Measurements from ENCODE around the gene CFAP20DC.

DNA sequence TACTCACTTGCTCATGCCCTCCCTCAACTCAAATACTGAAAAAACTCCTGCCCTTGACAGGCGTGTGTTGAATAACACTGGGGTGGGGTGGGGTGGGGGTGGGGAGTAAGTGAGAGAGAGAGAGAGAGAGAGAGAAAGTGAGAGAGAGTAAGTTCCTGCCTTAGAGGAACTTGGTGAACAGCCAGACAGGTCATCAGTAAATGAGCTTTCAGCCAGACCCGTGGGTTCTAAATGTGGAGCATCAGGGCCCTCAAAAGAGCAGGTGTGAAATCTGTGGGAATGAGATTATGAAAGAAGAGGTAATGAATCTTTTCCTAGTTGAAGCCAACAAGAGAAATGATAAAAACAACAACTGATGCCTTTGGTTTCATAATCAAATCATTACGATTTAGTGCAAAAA, 248.9 kb downstream of the CFAP20DC start:
- TF ChIP-seq, protein P1, sequence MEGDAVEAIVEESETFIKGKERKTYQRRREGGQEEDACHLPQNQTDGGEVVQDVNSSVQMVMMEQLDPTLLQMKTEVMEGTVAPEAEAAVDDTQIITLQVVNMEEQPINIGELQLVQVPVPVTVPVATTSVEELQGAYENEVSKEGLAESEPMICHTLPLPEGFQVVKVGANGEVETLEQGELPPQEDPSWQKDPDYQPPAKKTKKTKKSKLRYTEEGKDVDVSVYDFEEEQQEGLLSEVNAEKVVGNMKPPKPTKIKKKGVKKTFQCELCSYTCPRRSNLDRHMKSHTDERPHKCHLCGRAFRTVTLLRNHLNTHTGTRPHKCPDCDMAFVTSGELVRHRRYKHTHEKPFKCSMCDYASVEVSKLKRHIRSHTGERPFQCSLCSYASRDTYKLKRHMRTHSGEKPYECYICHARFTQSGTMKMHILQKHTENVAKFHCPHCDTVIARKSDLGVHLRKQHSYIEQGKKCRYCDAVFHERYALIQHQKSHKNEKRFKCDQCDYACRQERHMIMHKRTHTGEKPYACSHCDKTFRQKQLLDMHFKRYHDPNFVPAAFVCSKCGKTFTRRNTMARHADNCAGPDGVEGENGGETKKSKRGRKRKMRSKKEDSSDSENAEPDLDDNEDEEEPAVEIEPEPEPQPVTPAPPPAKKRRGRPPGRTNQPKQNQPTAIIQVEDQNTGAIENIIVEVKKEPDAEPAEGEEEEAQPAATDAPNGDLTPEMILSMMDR (IDR thresholded peaks at IDR 0.05; ENCODE audit: low read depth, low read length) = no peak
- no peak for TF ChIP-seq EZH2phosphoT487 (IDR thresholded peaks at IDR 0.05; ENCODE audit: low read depth)

Measured in OCI-LY3 (cell line).